ENCODE results near the gene PRPS1L1.

Gene PRPS1L1

DNA sequence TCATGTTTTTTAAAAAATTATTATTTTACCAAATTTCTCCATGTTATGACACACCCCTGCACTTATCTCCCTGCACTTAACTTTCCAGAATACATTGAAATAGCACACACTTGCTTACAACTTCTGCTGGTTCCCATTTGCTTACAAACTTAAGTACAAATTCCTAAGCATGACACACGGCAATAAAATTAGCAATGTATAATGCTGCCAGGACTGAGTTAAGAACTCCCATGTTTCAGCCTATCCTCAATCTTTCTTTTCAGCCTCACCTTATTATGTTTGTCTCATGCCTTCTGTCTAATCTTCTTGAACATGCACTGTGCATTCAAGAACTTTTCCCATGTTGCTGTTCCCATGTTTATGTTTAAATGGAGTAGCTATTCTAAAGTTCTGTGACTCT, 40.8 kb downstream of the PRPS1L1 start:
- no peaks in the 10 kb centered on the region for H3K27me3 ChIP-seq (ENCODE audit: insufficient read depth, insufficient read length)
- DNase-seq (ENCODE audit: low read depth, low spot score): no peak

DNA sequence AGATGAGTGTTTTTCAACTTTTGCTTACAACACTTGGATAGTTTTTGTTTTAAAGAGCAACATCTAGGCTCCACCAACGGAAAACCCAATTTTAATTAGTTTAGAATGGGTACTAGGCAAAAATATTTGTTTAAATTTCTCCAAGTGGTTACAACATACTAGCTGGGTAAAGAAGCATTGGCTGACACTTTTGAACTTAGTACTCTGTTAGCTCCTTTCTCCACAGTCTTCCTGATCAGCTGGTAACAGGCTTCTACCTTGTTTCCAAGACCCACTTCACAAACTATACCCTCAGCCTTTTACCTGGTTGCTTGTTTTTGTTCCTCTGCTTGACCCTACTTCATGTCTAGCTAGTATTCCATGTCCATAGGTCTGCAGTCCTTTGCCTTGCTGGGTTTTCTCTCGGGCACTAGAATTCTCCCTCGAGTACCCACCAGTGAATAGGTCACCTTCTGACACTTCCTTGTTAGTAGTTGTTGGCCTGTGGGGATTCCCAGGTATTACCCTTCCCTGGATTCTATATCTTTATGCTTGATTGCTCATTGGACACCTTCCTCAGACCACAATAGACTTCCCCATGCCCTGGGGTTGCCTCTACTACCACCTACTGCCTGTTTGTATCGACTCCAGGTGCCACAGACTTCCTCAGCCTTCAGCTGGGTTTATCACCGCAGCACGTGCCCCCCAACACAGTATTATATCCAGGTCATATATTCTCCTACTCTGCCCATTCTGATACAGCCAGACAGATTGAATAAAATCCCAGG, 42.0 kb downstream of the PRPS1L1 start:
- TF ChIP-seq ZNF274 (IDR thresholded peaks at IDR 0.05; ENCODE audit: low read depth, low read length): no peak
- no peak for TF ChIP-seq SUZ12 (IDR thresholded peaks at IDR 0.05; ENCODE audit: extremely low read depth, insufficient read depth, insufficient read length)
- TF ChIP-seq YY1 (IDR thresholded peaks at IDR 0.05; ENCODE audit: insufficient read depth, insufficient read length): no peak
- no peaks in the 10 kb centered on the region for H3K27me3 ChIP-seq (ENCODE audit: insufficient read depth, insufficient read length)
- H3K4me1 ChIP-seq (ENCODE audit: insufficient read depth, insufficient read length): no peaks in the 10 kb centered on the region
- no peaks in the 10 kb centered on the region for H3K9me3 ChIP-seq (ENCODE audit: insufficient read depth, low read length)
- no peak for DNase-seq (ENCODE audit: low read depth, low spot score)
- no peak overlapping the region for H3K4me3 ChIP-seq (ENCODE audit: insufficient read length, low read depth)
- no peaks in the 10 kb centered on the region for H3K36me3 ChIP-seq (ENCODE audit: insufficient read depth, insufficient read length, low read length)
- no peak overlapping the region for H3K9ac ChIP-seq (ENCODE audit: insufficient read length, low read depth)

More for the DNA sequence above, 40.8 kb downstream of the PRPS1L1 start:
- H3K9ac ChIP-seq (ENCODE audit: insufficient read length, low read depth): no peak overlapping the region
- no peaks in the 10 kb centered on the region for H3K9me3 ChIP-seq (ENCODE audit: insufficient read depth, low read length)
- TF ChIP-seq SUZ12 (IDR thresholded peaks at IDR 0.05; ENCODE audit: extremely low read depth, insufficient read depth, insufficient read length) (no peak), YY1 (IDR thresholded peaks at IDR 0.05; ENCODE audit: insufficient read depth, insufficient read length) (no peak), ZNF274 (IDR thresholded peaks at IDR 0.05; ENCODE audit: low read depth, low read length) (no peak)
- no peaks in the 10 kb centered on the region for H3K36me3 ChIP-seq (ENCODE audit: insufficient read depth, insufficient read length, low read length)
- no peaks in the 10 kb centered on the region for H3K4me1 ChIP-seq (ENCODE audit: insufficient read depth, insufficient read length)
- H3K4me3 ChIP-seq (ENCODE audit: insufficient read length, low read depth): no peak overlapping the region

DNA sequence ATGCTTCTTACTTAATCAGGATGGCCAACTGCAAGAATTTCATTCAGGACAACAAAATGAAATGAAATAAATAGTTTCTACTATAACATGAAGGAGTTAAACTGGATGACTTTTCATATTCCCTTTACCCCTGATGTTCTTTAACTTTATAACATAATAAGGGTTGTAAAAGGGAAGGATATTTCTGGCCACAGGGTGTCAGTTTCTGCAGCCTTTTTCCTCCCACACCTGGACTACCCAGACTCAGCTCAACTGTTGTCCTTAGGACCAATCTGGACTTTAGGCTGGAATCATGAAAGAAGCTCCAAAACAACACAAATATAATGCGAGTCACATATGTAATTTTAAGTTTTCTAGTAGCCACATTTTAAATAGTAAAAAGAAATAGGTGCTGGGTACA, 43.4 kb downstream of the PRPS1L1 start:
- Histone ChIP-seq H3K9me3 (ENCODE audit: insufficient read depth, low read length) (no peaks in the 10 kb centered on the region), H3K36me3 (ENCODE audit: insufficient read depth, insufficient read length, low read length) (no peaks in the 10 kb centered on the region), H3K4me1 (ENCODE audit: insufficient read depth, insufficient read length) (no peaks in the 10 kb centered on the region), H3K9ac (ENCODE audit: insufficient read length, low read depth) (no peak overlapping the region), H3K4me3 (ENCODE audit: insufficient read length, low read depth) (no peak overlapping the region), H3K27me3 (ENCODE audit: insufficient read depth, insufficient read length) (no peaks in the 10 kb centered on the region)
- no peak for DNase-seq (ENCODE audit: low read depth, low spot score)
- TF ChIP-seq YY1 (IDR thresholded peaks at IDR 0.05; ENCODE audit: insufficient read depth, insufficient read length) (no peak), SUZ12 (IDR thresholded peaks at IDR 0.05; ENCODE audit: extremely low read depth, insufficient read depth, insufficient read length) (no peak), ZNF274 (IDR thresholded peaks at IDR 0.05; ENCODE audit: low read depth, low read length) (no peak)

- Histone ChIP-seq H3K4me3 (ENCODE audit: insufficient read length, low read depth) (no peak overlapping the region), H3K27me3 (ENCODE audit: insufficient read depth, insufficient read length) (no peaks in the 10 kb centered on the region), H3K4me1 (ENCODE audit: insufficient read depth, insufficient read length) (no peaks in the 10 kb centered on the region), H3K9ac (ENCODE audit: insufficient read length, low read depth) (no peak overlapping the region), H3K36me3 (ENCODE audit: insufficient read depth, insufficient read length, low read length) (no peaks in the 10 kb centered on the region), H3K9me3 (ENCODE audit: insufficient read depth, low read length) (no peaks in the 10 kb centered on the region)
- TF ChIP-seq ZNF274 (IDR thresholded peaks at IDR 0.05; ENCODE audit: low read depth, low read length) (no peak), SUZ12 (IDR thresholded peaks at IDR 0.05; ENCODE audit: extremely low read depth, insufficient read depth, insufficient read length) (no peak), YY1 (IDR thresholded peaks at IDR 0.05; ENCODE audit: insufficient read depth, insufficient read length) (no peak)
- no peak for DNase-seq (ENCODE audit: low read depth, low spot score)
Measured at GRCh38 chr7:17983221-17984062, 44.2 kb downstream of the PRPS1L1 start.

GRCh38 chr7:17976952-17977351, 50.7 kb downstream of the PRPS1L1 start:
- no peaks in the 10 kb centered on the region for H3K36me3 ChIP-seq (ENCODE audit: insufficient read depth, insufficient read length, low read length)
- no peaks in the 10 kb centered on the region for H3K27me3 ChIP-seq (ENCODE audit: insufficient read depth, insufficient read length)
- H3K9me3 ChIP-seq (ENCODE audit: insufficient read depth, low read length): no peaks in the 10 kb centered on the region
- no peaks in the 10 kb centered on the region for H3K4me1 ChIP-seq (ENCODE audit: insufficient read depth, insufficient read length)
- DNase-seq (ENCODE audit: low read depth, low spot score): no peak
- H3K9ac ChIP-seq (ENCODE audit: insufficient read length, low read depth): no peak overlapping the region
- TF ChIP-seq SUZ12 (IDR thresholded peaks at IDR 0.05; ENCODE audit: extremely low read depth, insufficient read depth, insufficient read length): no peak
- no peak for TF ChIP-seq YY1 (IDR thresholded peaks at IDR 0.05; ENCODE audit: insufficient read depth, insufficient read length)
- TF ChIP-seq ZNF274 (IDR thresholded peaks at IDR 0.05; ENCODE audit: low read depth, low read length): no peak
- H3K4me3 ChIP-seq (ENCODE audit: insufficient read length, low read depth): no peak overlapping the region
